Activated CD4-positive, alpha-beta T cell treated with anti-CD3 and anti-CD28 coated beads, Interleukin-2, amount 10 ng/mL, durations not matched to agents 24 days and 14 days (primary cell): Measurements from ENCODE around the gene UMPS. TPM values are rescaled to one million over a fixed set of nuclear protein-coding genes. Genes with fewer than 3 reads are reported as not detected.
A peak's percentile ranks its signal among the peaks of the same experiment; 100 is the strongest.
"Not testable (repeated sequence)": the region's sequence is repeated elsewhere in the genome, so short reads cannot be mapped to it uniquely, and the experiment has no call there.

Experiments
- DNase-seq: peaks from one replicate; pipeline ENCODE4 v3.0.0; 2022
- H3K27ac Mint-ChIP-seq: one replicate; pipeline ENCODE4 v1.8.0; 2022; ENCODE audit warnings: mild to moderate bottlenecking, mixed read lengths
- H3K27me3 Mint-ChIP-seq: one replicate; pipeline ENCODE4 v1.8.0; 2022; ENCODE audit warnings: mixed read lengths
- H3K36me3 Mint-ChIP-seq: one replicate; pipeline ENCODE4 v1.8.0; 2022; ENCODE audit warnings: low read depth, mild to moderate bottlenecking, mixed read lengths
- H3K4me1 Mint-ChIP-seq: one replicate; pipeline ENCODE4 v1.8.0; 2021; ENCODE audit warnings: mixed read lengths
- H3K4me3 Mint-ChIP-seq: one replicate; pipeline ENCODE4 v1.8.0; 2022; ENCODE audit warnings: mild to moderate bottlenecking, moderate library complexity, mixed read lengths
- H3K9me3 Mint-ChIP-seq: one replicate; pipeline ENCODE4 v1.8.0; 2021; ENCODE audit warnings: mixed read lengths
- intact Hi-C: fragments of 100-400 bp; cut with micrococcal nuclease; formaldehyde crosslinking; loops from one replicate; pipeline ENCODE4 v1.15.1; 2023
- total RNA-seq: library from RNA; stranded (reverse); gene quantifications from 2 replicates; pipeline ENCODE4 v1.2.3, GENCODE V29; 2022

UMPS gene
- total RNA-seq, 1 donor from 2014 or later = 54.5 TPM

- H3K36me3 Mint-ChIP-seq = peaks cover 57% of the 10 kb centered on the region
Measured at GRCh38 chr3:124741027-124741426, 10.8 kb downstream of the UMPS start.

GRCh38 chr3:124745756-124746155, 15.5 kb downstream of the UMPS start:
- no peaks in the 10 kb centered on the region for H3K4me1 Mint-ChIP-seq
- peaks cover 31% of the 10 kb centered on the region for H3K36me3 Mint-ChIP-seq
- intact Hi-C loops = no loop called here
- H3K27ac Mint-ChIP-seq = no peak overlapping the region
- no peak overlapping the region for H3K4me3 Mint-ChIP-seq
- no peaks in the 10 kb centered on the region for H3K27me3 Mint-ChIP-seq
- DNase-seq = peak; percentile 51
- no peaks in the 10 kb centered on the region for H3K9me3 Mint-ChIP-seq

More at GRCh38 chr3:124741027-124741426, 10.8 kb downstream of the UMPS start:
- H3K4me3 Mint-ChIP-seq = no peak overlapping the region
- intact Hi-C loops = no loop called here
- no peaks in the 10 kb centered on the region for H3K9me3 Mint-ChIP-seq
- no peaks in the 10 kb centered on the region for H3K27me3 Mint-ChIP-seq
- DNase-seq = no peak
- H3K4me1 Mint-ChIP-seq = peaks cover 7% of the 10 kb centered on the region
- no peak overlapping the region for H3K27ac Mint-ChIP-seq

GRCh38 chr3:124747111-124747981, 17.1 kb downstream of the UMPS start:
- DNase-seq = peak; percentile 50
- no peaks in the 10 kb centered on the region for H3K4me1 Mint-ChIP-seq
- no peak overlapping the region for H3K4me3 Mint-ChIP-seq
- intact Hi-C loops = no loop called here
- no peaks in the 10 kb centered on the region for H3K27me3 Mint-ChIP-seq
- peaks cover 17% of the 10 kb centered on the region for H3K36me3 Mint-ChIP-seq
- H3K27ac Mint-ChIP-seq = no peak overlapping the region
- H3K9me3 Mint-ChIP-seq = no peaks in the 10 kb centered on the region

- H3K4me1 Mint-ChIP-seq = no peaks in the 10 kb centered on the region
- intact Hi-C loops = no loop called here
- peaks cover 15% of the 10 kb centered on the region for H3K36me3 Mint-ChIP-seq
- H3K9me3 Mint-ChIP-seq = no peaks in the 10 kb centered on the region
- no peak for DNase-seq
- no peaks in the 10 kb centered on the region for H3K27me3 Mint-ChIP-seq
- H3K4me3 Mint-ChIP-seq = no peak overlapping the region
- no peak overlapping the region for H3K27ac Mint-ChIP-seq
Measured at GRCh38 chr3:124748560-124749198, 18.4 kb downstream of the UMPS start.

- H3K27me3 Mint-ChIP-seq, H3K9me3 Mint-ChIP-seq, H3K27ac Mint-ChIP-seq, DNase-seq, H3K4me1 Mint-ChIP-seq, H3K36me3 Mint-ChIP-seq, intact Hi-C loops, H3K4me3 Mint-ChIP-seq: not testable (repeated sequence)
Measured at GRCh38 chr3:124749877-124750276, 19.6 kb downstream of the UMPS start.

GRCh38 chr3:124751501-124751900, 21.2 kb downstream of the UMPS start:
- no peak overlapping the region for H3K27ac Mint-ChIP-seq
- H3K9me3 Mint-ChIP-seq = no peaks in the 10 kb centered on the region
- H3K4me1 Mint-ChIP-seq = no peaks in the 10 kb centered on the region
- no peaks in the 10 kb centered on the region for H3K27me3 Mint-ChIP-seq
- H3K36me3 Mint-ChIP-seq = peaks cover 2% of the 10 kb centered on the region
- no peak overlapping the region for H3K4me3 Mint-ChIP-seq
- intact Hi-C loops = no loop called here
- no peak for DNase-seq

- Mint-ChIP-seq H3K4me1 (no peaks in the 10 kb centered on the region), H3K27ac (no peak overlapping the region), H3K27me3 (no peaks in the 10 kb centered on the region), H3K36me3 (peaks cover 2% of the 10 kb centered on the region), H3K4me3 (no peak overlapping the region), H3K9me3 (no peaks in the 10 kb centered on the region)
- DNase-seq = no peak
- intact Hi-C loops = no loop called here
Measured at GRCh38 chr3:124752051-124752450, 21.8 kb downstream of the UMPS start.

- H3K9me3 Mint-ChIP-seq, DNase-seq, H3K27me3 Mint-ChIP-seq, H3K4me3 Mint-ChIP-seq, H3K36me3 Mint-ChIP-seq, H3K4me1 Mint-ChIP-seq, H3K27ac Mint-ChIP-seq, intact Hi-C loops: not testable (repeated sequence)
Measured at GRCh38 chr3:124757926-124758325, 27.7 kb downstream of the UMPS start.

- Mint-ChIP-seq H3K27me3 (no peaks in the 10 kb centered on the region), H3K27ac (no peak overlapping the region), H3K9me3 (no peaks in the 10 kb centered on the region), H3K36me3 (no peaks in the 10 kb centered on the region), H3K4me3 (no peak overlapping the region), H3K4me1 (peaks cover 8% of the 10 kb centered on the region)
- intact Hi-C loops = no loop called here
- DNase-seq = no peak
Measured at GRCh38 chr3:124758851-124759635, 28.8 kb downstream of the UMPS start.

GRCh38 chr3:124759666-124760401, 29.6 kb downstream of the UMPS start:
- intact Hi-C loops = loop anchor here (10.0 kb wide), 1 partner anchor 405 kb away; no protein-coding TSS in a partner anchor
- DNase-seq = no peak
- no peaks in the 10 kb centered on the region for H3K36me3 Mint-ChIP-seq
- H3K27me3 Mint-ChIP-seq = no peaks in the 10 kb centered on the region
- no peak overlapping the region for H3K27ac Mint-ChIP-seq
- H3K4me1 Mint-ChIP-seq = peaks cover 8% of the 10 kb centered on the region
- no peaks in the 10 kb centered on the region for H3K9me3 Mint-ChIP-seq
- no peak overlapping the region for H3K4me3 Mint-ChIP-seq

- Mint-ChIP-seq H3K27ac (no peak overlapping the region), H3K4me1 (peaks cover 8% of the 10 kb centered on the region), H3K27me3 (no peaks in the 10 kb centered on the region), H3K4me3 (no peak overlapping the region), H3K9me3 (no peaks in the 10 kb centered on the region), H3K36me3 (no peaks in the 10 kb centered on the region)
- DNase-seq = no peak
- intact Hi-C loops = loop anchor here (10.0 kb wide), 1 partner anchor 404 kb away; no protein-coding TSS in a partner anchor
Measured at GRCh38 chr3:124760601-124761000, 30.3 kb downstream of the UMPS start.

GRCh38 chr3:124761250-124761796, 31.1 kb downstream of the UMPS start:
- Mint-ChIP-seq H3K27ac (no peak overlapping the region), H3K4me3 (peak overlapping the region; percentile 58)

More at GRCh38 chr3:124761250-124761796, 31.1 kb downstream of the UMPS start:
- intact Hi-C loops = loop anchor here (1.0 to 10.0 kb wide), 2 partner anchors 140 to 403 kb away; no protein-coding TSS in a partner anchor
- peak; percentile 93 for DNase-seq
- Mint-ChIP-seq H3K4me1 (peaks cover 8% of the 10 kb centered on the region), H3K36me3 (no peaks in the 10 kb centered on the region), H3K27me3 (no peaks in the 10 kb centered on the region), H3K9me3 (no peaks in the 10 kb centered on the region)
